Effector memory CD8-positive, alpha-beta T cell (primary cell): Measurements from ENCODE around the gene MESD.

Source experiments
- ATAC-seq: fragments of 150-1000 bp; cut with Tn5 transposase; replicated peaks from 2 replicates; pipeline ENCODE4 v1.10.0; 2021; ENCODE audit warnings: mild to moderate bottlenecking, moderate library complexity
- DNase-seq, 3 experiments: peaks; one replicate each; pipeline ENCODE4 v3.0.0; 2021
- H3K27ac Mint-ChIP-seq, 2 donors: one replicate each; pipeline ENCODE4 v1.8.0; 2022; ENCODE audit warnings: mild to moderate bottlenecking in 2 of 2, mixed read lengths in 2 of 2, moderate library complexity in 2 of 2
- H3K27me3 Mint-ChIP-seq, 2 donors: one replicate each; pipeline ENCODE4 v1.8.0; 2022; ENCODE audit warnings: mixed read lengths in 2 of 2
- H3K36me3 Mint-ChIP-seq: one replicate; pipeline ENCODE4 v1.8.0; 2022; ENCODE audit warnings: mild to moderate bottlenecking, moderate library complexity, mixed read lengths; ENCODE audit not compliant: insufficient read depth
- H3K4me1 Mint-ChIP-seq, 2 donors: one replicate each; pipeline ENCODE4 v1.8.0; 2022; ENCODE audit warnings: low read depth in 2 of 2, mixed read lengths in 2 of 2
- H3K4me3 Mint-ChIP-seq, 2 donors: one replicate each; pipeline ENCODE4 v1.8.0; 2022; ENCODE audit warnings: mild to moderate bottlenecking in 2 of 2, mixed read lengths in 2 of 2, moderate library complexity in 2 of 2
- H3K9me3 Mint-ChIP-seq, 2 donors: one replicate each; pipeline ENCODE4 v1.8.0; 2022; ENCODE audit warnings: mixed read lengths in 2 of 2

The MESD gene

GRCh38 chr15:80942746-80943565 lies 46.7 kb downstream of the MESD start:
- no peaks in the 10 kb centered on the region for H3K27me3 Mint-ChIP-seq
- no peak overlapping the region for H3K4me3 Mint-ChIP-seq
- H3K36me3 Mint-ChIP-seq: peaks cover 12% of the 10 kb centered on the region
- H3K27ac Mint-ChIP-seq: no peak overlapping the region
- ATAC-seq: no peak
- H3K9me3 Mint-ChIP-seq: no peaks in the 10 kb centered on the region
- no peak for DNase-seq
- no peaks in the 10 kb centered on the region for H3K4me1 Mint-ChIP-seq

- Mint-ChIP-seq H3K4me1 (no peaks in the 10 kb centered on the region), H3K36me3 (peaks cover 12% of the 10 kb centered on the region), H3K27me3 (no peaks in the 10 kb centered on the region), H3K27ac (no peak overlapping the region), H3K9me3 (no peaks in the 10 kb centered on the region), H3K4me3 (no peak overlapping the region)
- DNase-seq: no peak
- ATAC-seq: no peak
Measured at GRCh38 chr15:80942266-80942665, 47.4 kb downstream of the MESD start.

GRCh38 chr15:80940851-80941250 lies 48.8 kb downstream of the MESD start:
- ATAC-seq (no peak), DNase-seq (no peak)
- Mint-ChIP-seq H3K9me3 (no peaks in the 10 kb centered on the region), H3K27ac (no peak overlapping the region), H3K36me3 (peaks cover 6% of the 10 kb centered on the region), H3K27me3 (no peaks in the 10 kb centered on the region), H3K4me1 (no peaks in the 10 kb centered on the region), H3K4me3 (no peak overlapping the region)

- peaks cover 3% of the 10 kb centered on the region for H3K36me3 Mint-ChIP-seq
- H3K27me3 Mint-ChIP-seq: no peaks in the 10 kb centered on the region
- no peaks in the 10 kb centered on the region for H3K9me3 Mint-ChIP-seq
- H3K4me1 Mint-ChIP-seq: no peaks in the 10 kb centered on the region
- H3K27ac Mint-ChIP-seq: no peak overlapping the region
- H3K4me3 Mint-ChIP-seq: no peak overlapping the region
- DNase-seq (no peak), ATAC-seq (no peak)
Measured at GRCh38 chr15:80940331-80940730, 49.3 kb downstream of the MESD start.

- Mint-ChIP-seq H3K4me1 (peaks cover 2 to 7% of the 10 kb centered on the region in 2 donors), H3K9me3 (no peaks in the 10 kb centered on the region), H3K36me3 (peaks cover 3% of the 10 kb centered on the region), H3K27me3 (no peaks in the 10 kb centered on the region), H3K4me3 (no peak overlapping the region), H3K27ac (no peak overlapping the region)
- DNase-seq (no peak), ATAC-seq (no peak)
Measured at GRCh38 chr15:80939216-80939615, 50.4 kb downstream of the MESD start.

GRCh38 chr15:80937718-80938117 lies 51.9 kb downstream of the MESD start:
- no peaks in the 10 kb centered on the region for H3K27me3 Mint-ChIP-seq
- no peak for ATAC-seq
- no peaks in the 10 kb centered on the region for H3K9me3 Mint-ChIP-seq
- peaks cover 2 to 7% of the 10 kb centered on the region in 2 donors for H3K4me1 Mint-ChIP-seq
- H3K4me3 Mint-ChIP-seq: no peak overlapping the region
- no peak overlapping the region for H3K27ac Mint-ChIP-seq
- no peak for DNase-seq
- H3K36me3 Mint-ChIP-seq: peaks cover 3% of the 10 kb centered on the region

GRCh38 chr15:80936288-80937078 lies 53.1 kb downstream of the MESD start:
- no peaks in the 10 kb centered on the region for H3K27me3 Mint-ChIP-seq
- no peaks in the 10 kb centered on the region for H3K9me3 Mint-ChIP-seq
- ATAC-seq (no peak), DNase-seq (no peak)
- peaks cover 2 to 7% of the 10 kb centered on the region in 2 donors for H3K4me1 Mint-ChIP-seq
- peaks cover 3% of the 10 kb centered on the region for H3K36me3 Mint-ChIP-seq
- H3K4me3 Mint-ChIP-seq: no peak overlapping the region
- no peak overlapping the region for H3K27ac Mint-ChIP-seq

GRCh38 chr15:80934761-80935221 lies 54.8 kb downstream of the MESD start:
- peaks cover 3% of the 10 kb centered on the region for H3K36me3 Mint-ChIP-seq
- ATAC-seq (no peak), DNase-seq (no peak)
- H3K9me3 Mint-ChIP-seq: no peaks in the 10 kb centered on the region
- H3K4me3 Mint-ChIP-seq: no peak overlapping the region
- peaks cover 2 to 7% of the 10 kb centered on the region in 2 donors for H3K4me1 Mint-ChIP-seq
- peak overlapping the region in 1 of 2 donors; percentile 20 for H3K27ac Mint-ChIP-seq
- no peaks in the 10 kb centered on the region for H3K27me3 Mint-ChIP-seq

GRCh38 chr15:80932989-80933388 lies 56.6 kb downstream of the MESD start:
- no peak for DNase-seq

GRCh38 chr15:80932513-80932815 lies 57.2 kb downstream of the MESD start:
- H3K4me1 Mint-ChIP-seq: peaks cover 2 to 7% of the 10 kb centered on the region in 2 donors
- no peak for ATAC-seq
- H3K27me3 Mint-ChIP-seq: no peaks in the 10 kb centered on the region

More at GRCh38 chr15:80932989-80933388, 56.6 kb downstream of the MESD start:
- Mint-ChIP-seq H3K27ac (no peak overlapping the region), H3K36me3 (peaks cover 3% of the 10 kb centered on the region), H3K27me3 (no peaks in the 10 kb centered on the region), H3K4me3 (no peak overlapping the region), H3K4me1 (peaks cover 2 to 7% of the 10 kb centered on the region in 2 donors), H3K9me3 (no peaks in the 10 kb centered on the region)
- no peak for ATAC-seq

GRCh38 chr15:80931721-80932512 lies 57.7 kb downstream of the MESD start:
- H3K36me3 Mint-ChIP-seq: peaks cover under 1% of the 10 kb centered on the region
- DNase-seq (no peak), ATAC-seq (no peak)
- H3K4me1 Mint-ChIP-seq: peaks cover 2 to 7% of the 10 kb centered on the region in 2 donors
- no peak overlapping the region for H3K4me3 Mint-ChIP-seq
- no peak overlapping the region for H3K27ac Mint-ChIP-seq
- no peaks in the 10 kb centered on the region for H3K27me3 Mint-ChIP-seq
- no peaks in the 10 kb centered on the region for H3K9me3 Mint-ChIP-seq

More at GRCh38 chr15:80932513-80932815, 57.2 kb downstream of the MESD start:
- Mint-ChIP-seq H3K27ac (no peak overlapping the region), H3K36me3 (peaks cover 3% of the 10 kb centered on the region), H3K4me3 (no peak overlapping the region), H3K9me3 (no peaks in the 10 kb centered on the region)
- DNase-seq: no peak

GRCh38 chr15:80931191-80931590 lies 58.4 kb downstream of the MESD start:
- Mint-ChIP-seq H3K4me3 (no peak overlapping the region), H3K36me3 (no peaks in the 10 kb centered on the region), H3K27me3 (no peaks in the 10 kb centered on the region), H3K4me1 (peaks cover 2 to 7% of the 10 kb centered on the region in 2 donors), H3K9me3 (no peaks in the 10 kb centered on the region), H3K27ac (no peak overlapping the region)
- no peak for ATAC-seq
- no peak for DNase-seq

- Mint-ChIP-seq H3K4me3 (no peak overlapping the region), H3K4me1 (peaks cover 2 to 4% of the 10 kb centered on the region in 2 donors), H3K27me3 (no peaks in the 10 kb centered on the region), H3K36me3 (no peaks in the 10 kb centered on the region), H3K27ac (no peak overlapping the region), H3K9me3 (no peaks in the 10 kb centered on the region)
- DNase-seq: no peak
- ATAC-seq: no peak
Measured at GRCh38 chr15:80929689-80930088, 59.9 kb downstream of the MESD start.
